Activated naive CD4-positive, alpha-beta T cell treated with anti-CD3 and anti-CD28 coated beads, Interleukin-2, amount 10 ng/mL, durations not matched to agents 7 days and 5 days (primary cell): Measurements from ENCODE around the gene NOXO1.
"Not testable (repeated sequence)": the region's sequence is repeated elsewhere in the genome, so short reads cannot be mapped to it uniquely, and the experiment has no call there.

Source experiments
- CTCF ChIA-PET: fragments of 350-600 bp; sonication (Branson Sonifier 250); formaldehyde crosslinking; loops from one replicate; lab custom pipeline; 2021; ENCODE audit warnings: antibody characterized with exemption; lab: Charles Lee
- DNase-seq: peaks from one replicate; pipeline ENCODE4 v3.0.0-alpha.2; 2020
- H3K27ac Mint-ChIP-seq: one replicate; pipeline ENCODE4 v1.8.0; 2021; ENCODE audit warnings: mild to moderate bottlenecking, moderate library complexity, mixed read lengths
- H3K27me3 Mint-ChIP-seq: one replicate; pipeline ENCODE4 v1.8.0; 2021; ENCODE audit warnings: mild to moderate bottlenecking, mixed read lengths
- H3K36me3 Mint-ChIP-seq: one replicate; pipeline ENCODE4 v1.8.0; 2021; ENCODE audit warnings: mixed read lengths
- H3K4me1 Mint-ChIP-seq: one replicate; pipeline ENCODE4 v1.8.0; 2021; ENCODE audit warnings: mixed read lengths
- H3K4me3 Mint-ChIP-seq: one replicate; pipeline ENCODE4 v1.8.0; 2021; ENCODE audit warnings: mild to moderate bottlenecking, moderate library complexity, mixed read lengths
- H3K9me3 Mint-ChIP-seq: one replicate; pipeline ENCODE4 v1.8.0; 2021; ENCODE audit warnings: mixed read lengths

Gene NOXO1

GRCh38 chr16:2019921-2020831, 38.9 kb upstream of the NOXO1 start:
- Mint-ChIP-seq H3K9me3 (no peaks in the 10 kb centered on the region), H3K36me3 (no peaks in the 10 kb centered on the region), H3K27ac (no peak overlapping the region), H3K27me3 (peaks cover 80% of the 10 kb centered on the region), H3K4me1 (peaks cover 24% of the 10 kb centered on the region), H3K4me3 (no peak overlapping the region)
- CTCF ChIA-PET: interaction anchor here (0.8 to 2.0 kb wide), 4 partner anchors 16 to 231 kb away, joined by 3 to 7 read pairs (median 5); partner anchors contain the start of gene ECI1
- no peak for DNase-seq

GRCh38 chr16:2019518-2019920, 38.2 kb upstream of the NOXO1 start, which contains the start of gene NPW:
NPW (plus strand) TSS chr16:2019785.
- Mint-ChIP-seq H3K27ac (no peak within 1 kb of the TSS), H3K36me3 (no peaks in the 10 kb centered on the region), H3K4me3 (no peak within 1 kb of the TSS), H3K27me3 (peaks cover 75% of the 10 kb centered on the region), H3K9me3 (no peaks in the 10 kb centered on the region), H3K4me1 (peaks cover 24% of the 10 kb centered on the region)
- DNase-seq: peak; percentile 53
- CTCF ChIA-PET: interaction anchor here (0.8 to 2.0 kb wide), 3 partner anchors 16 to 231 kb away, joined by 3 to 7 read pairs (median 3); partner anchors contain the start of gene ECI1

- CTCF ChIA-PET: interaction anchor here (0.6 to 1.0 kb wide), 6 partner anchors 13 to 199 kb away, joined by 3 to 9 read pairs (median 3); no protein-coding TSS in a partner anchor
- Mint-ChIP-seq H3K36me3 (no peaks in the 10 kb centered on the region), H3K9me3 (no peaks in the 10 kb centered on the region), H3K4me1 (peaks cover 4% of the 10 kb centered on the region), H3K27ac (no peak overlapping the region), H3K27me3 (peaks cover 54% of the 10 kb centered on the region), H3K4me3 (no peak overlapping the region)
- DNase-seq: peak; percentile 43
These were observed 35.2 kb upstream of the NOXO1 start for GRCh38 chr16:2016407-2016922.

- Mint-ChIP-seq H3K36me3 (no peaks in the 10 kb centered on the region), H3K27ac (no peak overlapping the region), H3K4me1 (peaks cover 4% of the 10 kb centered on the region), H3K4me3 (no peak overlapping the region), H3K27me3 (peaks cover 48% of the 10 kb centered on the region), H3K9me3 (no peaks in the 10 kb centered on the region)
- CTCF ChIA-PET: interaction anchor here (0.6 to 1.0 kb wide), 4 partner anchors 12 to 198 kb away, joined by 3 to 9 read pairs (median 4); no protein-coding TSS in a partner anchor
- DNase-seq: no peak
These were observed 34.6 kb upstream of the NOXO1 start for GRCh38 chr16:2015947-2016208.

- no peak overlapping the region for H3K4me3 Mint-ChIP-seq
- DNase-seq: no peak
These were observed 34.1 kb upstream of the NOXO1 start for GRCh38 chr16:2015117-2015946.

GRCh38 chr16:2013527-2013926, 32.3 kb upstream of the NOXO1 start:
- peaks cover 12% of the 10 kb centered on the region for H3K4me1 Mint-ChIP-seq
- H3K36me3 Mint-ChIP-seq: peaks cover 2% of the 10 kb centered on the region
- CTCF ChIA-PET: interaction anchor here (1.0 to 2.0 kb wide), 3 partner anchors 9 to 127 kb away, joined by 3 to 9 read pairs (median 6); no protein-coding TSS in a partner anchor
- DNase-seq: no peak
- H3K9me3 Mint-ChIP-seq: no peaks in the 10 kb centered on the region
- H3K27ac Mint-ChIP-seq: no peak overlapping the region
- H3K4me3 Mint-ChIP-seq: no peak overlapping the region
- peaks cover 25% of the 10 kb centered on the region for H3K27me3 Mint-ChIP-seq

More at GRCh38 chr16:2015117-2015946, 34.1 kb upstream of the NOXO1 start:
- H3K36me3 Mint-ChIP-seq: no peaks in the 10 kb centered on the region
- H3K27ac Mint-ChIP-seq: no peak overlapping the region
- H3K4me1 Mint-ChIP-seq: peaks cover 2% of the 10 kb centered on the region
- H3K27me3 Mint-ChIP-seq: peaks cover 43% of the 10 kb centered on the region
- no peaks in the 10 kb centered on the region for H3K9me3 Mint-ChIP-seq
- CTCF ChIA-PET: no interaction called here

GRCh38 chr16:2011726-2012125, 30.5 kb upstream of the NOXO1 start:
- H3K36me3 Mint-ChIP-seq, H3K27me3 Mint-ChIP-seq, DNase-seq, H3K9me3 Mint-ChIP-seq, CTCF ChIA-PET, H3K4me3 Mint-ChIP-seq, H3K27ac Mint-ChIP-seq: not testable (repeated sequence)
- H3K4me1 Mint-ChIP-seq: peaks cover 30% of the 10 kb centered on the region

GRCh38 chr16:2009791-2010510, 28.7 kb upstream of the NOXO1 start, which contains the start of gene ZNF598:
ZNF598 (minus strand) TSS chr16:2009821.
- H3K36me3 Mint-ChIP-seq: peaks cover 8% of the 10 kb centered on the region
- CTCF ChIA-PET: no interaction called here
- peak within 1 kb of the TSS; percentile 90 for H3K4me3 Mint-ChIP-seq
- peak within 1 kb of the TSS; percentile 92 for H3K27ac Mint-ChIP-seq
- H3K9me3 Mint-ChIP-seq: no peaks in the 10 kb centered on the region
- peaks cover 42% of the 10 kb centered on the region for H3K4me1 Mint-ChIP-seq
- H3K27me3 Mint-ChIP-seq: no peaks in the 10 kb centered on the region
- peak; percentile 85 for DNase-seq

- Mint-ChIP-seq H3K4me3 (peak overlapping the region; percentile 86), H3K27ac (peak overlapping the region; percentile 92), H3K4me1 (peaks cover 47% of the 10 kb centered on the region), H3K27me3 (no peaks in the 10 kb centered on the region), H3K36me3 (peaks cover 8% of the 10 kb centered on the region), H3K9me3 (no peaks in the 10 kb centered on the region)
- CTCF ChIA-PET: interaction anchor here (2.0 kb wide), 1 partner anchor 131 kb away, joined by 8 read pairs; no protein-coding TSS in a partner anchor
- peak; percentile 43 for DNase-seq
These were observed 28.0 kb upstream of the NOXO1 start for GRCh38 chr16:2009164-2009711.

GRCh38 chr16:2008631-2009163, 27.4 kb upstream of the NOXO1 start:
- H3K36me3 Mint-ChIP-seq: peaks cover 8% of the 10 kb centered on the region
- H3K9me3 Mint-ChIP-seq: no peaks in the 10 kb centered on the region
- H3K4me3 Mint-ChIP-seq: peak overlapping the region; percentile 86
- peak overlapping the region; percentile 92 for H3K27ac Mint-ChIP-seq
- peak; percentile 57 for DNase-seq
- CTCF ChIA-PET: interaction anchor here (2.0 kb wide), 1 partner anchor 132 kb away, joined by 8 read pairs; no protein-coding TSS in a partner anchor
- H3K27me3 Mint-ChIP-seq: no peaks in the 10 kb centered on the region
- H3K4me1 Mint-ChIP-seq: peaks cover 51% of the 10 kb centered on the region

- Mint-ChIP-seq H3K27ac (peak overlapping the region; percentile 92), H3K36me3 (peaks cover 9% of the 10 kb centered on the region), H3K27me3 (no peaks in the 10 kb centered on the region), H3K9me3 (no peaks in the 10 kb centered on the region), H3K4me1 (peaks cover 51% of the 10 kb centered on the region), H3K4me3 (peak overlapping the region; percentile 86)
- CTCF ChIA-PET: interaction anchor here (2.0 kb wide), 1 partner anchor 132 kb away, joined by 8 read pairs; no protein-coding TSS in a partner anchor
- DNase-seq: peak; percentile 52
These were observed 26.8 kb upstream of the NOXO1 start for GRCh38 chr16:2008009-2008526.

- no peaks in the 10 kb centered on the region for H3K9me3 Mint-ChIP-seq
- CTCF ChIA-PET: interaction anchor here (2.0 kb wide), 1 partner anchor 133 kb away, joined by 8 read pairs; no protein-coding TSS in a partner anchor
- H3K4me1 Mint-ChIP-seq: peaks cover 51% of the 10 kb centered on the region
- H3K27ac Mint-ChIP-seq: peak overlapping the region; percentile 92
- H3K27me3 Mint-ChIP-seq: no peaks in the 10 kb centered on the region
- H3K4me3 Mint-ChIP-seq: peak overlapping the region; percentile 86
- no peak for DNase-seq
- H3K36me3 Mint-ChIP-seq: peaks cover 11% of the 10 kb centered on the region
These were observed 26.0 kb upstream of the NOXO1 start for GRCh38 chr16:2007081-2007836.
